B cell (primary cell): Measurements from ENCODE around the gene PARD3B.

Experiments used
- CTCF ChIP-seq: fragments of 200-600 bp; IDR thresholded peaks from one replicate; pipeline ENCODE4 v1.8.0; 2022; ENCODE audit warnings: antibody characterized with exemption, mild to moderate bottlenecking
- EZH2 ChIP-seq: IDR thresholded peaks from 2 replicates; pipeline ENCODE4 v1.6.1; 2012; ENCODE audit warnings: borderline replicate concordance, low read depth, mild to moderate bottlenecking, moderate library complexity, low read length; ENCODE audit not compliant: insufficient read depth, poor library complexity, severe bottlenecking

- TF ChIP-seq CTCF (no peak), EZH2 (no peak)
These were observed 716.3 kb downstream of the PARD3B start for GRCh38 chr2:205261516-205262020.
